ENCODE results near the gene MAPK11.

Gene MAPK11

DNA sequence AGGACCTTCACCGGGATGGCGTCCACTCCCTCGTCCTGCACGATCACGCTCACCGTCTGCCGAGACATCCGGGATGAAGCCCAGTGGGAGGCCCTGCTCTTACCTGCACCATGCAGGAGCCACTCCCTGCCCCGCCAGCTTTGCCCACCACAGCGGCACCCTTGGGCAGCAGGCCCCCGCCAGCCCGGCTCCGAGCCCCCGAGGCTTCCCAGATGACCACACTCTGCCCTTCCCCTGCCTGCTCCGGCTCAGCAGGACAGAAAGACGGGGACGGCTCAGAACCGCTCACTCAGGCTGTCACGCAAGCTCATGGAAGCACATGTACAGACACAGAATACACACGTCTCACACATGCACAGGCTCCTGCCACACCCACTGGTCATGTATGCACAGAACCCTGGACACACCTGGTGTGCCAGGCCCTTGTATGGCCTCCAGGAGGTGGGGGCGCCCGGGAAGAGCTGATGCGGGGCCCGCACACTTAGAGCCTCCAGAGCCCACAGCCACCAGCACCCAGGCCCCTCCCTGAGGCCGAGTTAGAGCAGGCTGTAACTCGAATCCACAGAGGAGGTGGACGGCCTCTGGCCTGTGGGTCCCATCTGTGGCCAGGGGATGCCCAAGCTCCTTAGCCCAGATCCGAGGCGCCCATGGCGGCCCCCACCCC, 8.9 kb upstream of the MAPK11 start:
- in situ Hi-C loops (cut with MboI; ENCODE audit: low sequenced_read_pairs, unreplicated experiment) = loop anchor here (10.0 kb wide), 1 partner anchor 46 kb away; the partner anchor contains the start of gene DENND6B
- TF ChIP-seq, protein P1, sequence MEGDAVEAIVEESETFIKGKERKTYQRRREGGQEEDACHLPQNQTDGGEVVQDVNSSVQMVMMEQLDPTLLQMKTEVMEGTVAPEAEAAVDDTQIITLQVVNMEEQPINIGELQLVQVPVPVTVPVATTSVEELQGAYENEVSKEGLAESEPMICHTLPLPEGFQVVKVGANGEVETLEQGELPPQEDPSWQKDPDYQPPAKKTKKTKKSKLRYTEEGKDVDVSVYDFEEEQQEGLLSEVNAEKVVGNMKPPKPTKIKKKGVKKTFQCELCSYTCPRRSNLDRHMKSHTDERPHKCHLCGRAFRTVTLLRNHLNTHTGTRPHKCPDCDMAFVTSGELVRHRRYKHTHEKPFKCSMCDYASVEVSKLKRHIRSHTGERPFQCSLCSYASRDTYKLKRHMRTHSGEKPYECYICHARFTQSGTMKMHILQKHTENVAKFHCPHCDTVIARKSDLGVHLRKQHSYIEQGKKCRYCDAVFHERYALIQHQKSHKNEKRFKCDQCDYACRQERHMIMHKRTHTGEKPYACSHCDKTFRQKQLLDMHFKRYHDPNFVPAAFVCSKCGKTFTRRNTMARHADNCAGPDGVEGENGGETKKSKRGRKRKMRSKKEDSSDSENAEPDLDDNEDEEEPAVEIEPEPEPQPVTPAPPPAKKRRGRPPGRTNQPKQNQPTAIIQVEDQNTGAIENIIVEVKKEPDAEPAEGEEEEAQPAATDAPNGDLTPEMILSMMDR (IDR thresholded peaks at IDR 0.05; ENCODE audit: borderline replicate concordance, control extremely low read depth, extremely low read depth, insufficient read depth, missing control alignments) = no peak
- no peak for DNase-seq (ENCODE audit: low spot score)

DNA sequence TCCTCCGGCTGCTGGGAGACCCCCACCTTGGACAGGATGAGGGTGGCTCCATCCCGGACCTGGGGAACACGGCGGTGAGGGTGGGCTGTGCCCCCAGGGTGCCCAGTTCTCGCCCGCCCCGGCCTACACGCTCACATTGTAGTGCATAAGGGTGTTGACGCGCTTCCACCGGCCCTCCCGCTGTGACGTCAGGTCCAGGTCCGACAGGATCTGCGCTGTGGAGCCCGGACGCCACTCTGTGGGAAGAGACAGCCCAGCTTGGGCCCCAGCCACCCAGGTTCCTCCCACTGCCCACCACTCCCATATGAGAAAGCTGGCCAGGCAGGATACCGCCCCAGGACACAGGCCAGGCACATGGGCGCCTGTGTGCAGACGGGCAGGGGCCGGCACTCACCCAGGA, 8.3 kb upstream of the MAPK11 start:
- TF ChIP-seq, protein P1 (IDR thresholded peaks at IDR 0.05; ENCODE audit: borderline replicate concordance, control extremely low read depth, extremely low read depth, insufficient read depth, missing control alignments) = no peak
- no peak for DNase-seq (ENCODE audit: low spot score)
- in situ Hi-C loops (cut with MboI; ENCODE audit: low sequenced_read_pairs, unreplicated experiment) = loop anchor here (10.0 kb wide), 1 partner anchor 46 kb away; the partner anchor contains the start of gene DENND6B

DNA sequence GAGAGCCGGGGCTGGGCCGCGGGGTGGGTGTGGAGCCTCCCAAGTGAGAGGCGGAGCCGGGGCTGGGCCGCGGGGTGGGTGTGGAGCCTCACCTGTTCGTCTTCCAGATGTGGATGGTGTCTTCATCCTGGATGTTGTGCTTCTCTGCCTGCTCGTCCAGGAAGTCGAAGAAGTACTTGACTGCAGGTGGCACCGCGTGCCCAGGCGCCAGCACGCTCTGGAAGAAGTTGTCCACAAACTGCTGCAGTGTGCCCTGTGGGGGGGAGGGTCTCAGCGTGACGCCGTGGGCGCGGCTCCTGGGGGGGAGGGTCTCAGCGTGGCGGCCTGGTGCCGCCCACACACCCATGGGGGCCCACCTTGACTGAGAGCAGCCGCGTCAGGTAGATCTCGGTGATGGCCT, 7.6 kb upstream of the MAPK11 start:
- no peak for DNase-seq (ENCODE audit: low spot score)
- TF ChIP-seq, protein P1 (IDR thresholded peaks at IDR 0.05; ENCODE audit: borderline replicate concordance, control extremely low read depth, extremely low read depth, insufficient read depth, missing control alignments) = no peak
- in situ Hi-C loops (cut with MboI; ENCODE audit: low sequenced_read_pairs, unreplicated experiment) = loop anchor here (10.0 kb wide), 1 partner anchor 47 kb away; the partner anchor contains the start of gene DENND6B

DNA sequence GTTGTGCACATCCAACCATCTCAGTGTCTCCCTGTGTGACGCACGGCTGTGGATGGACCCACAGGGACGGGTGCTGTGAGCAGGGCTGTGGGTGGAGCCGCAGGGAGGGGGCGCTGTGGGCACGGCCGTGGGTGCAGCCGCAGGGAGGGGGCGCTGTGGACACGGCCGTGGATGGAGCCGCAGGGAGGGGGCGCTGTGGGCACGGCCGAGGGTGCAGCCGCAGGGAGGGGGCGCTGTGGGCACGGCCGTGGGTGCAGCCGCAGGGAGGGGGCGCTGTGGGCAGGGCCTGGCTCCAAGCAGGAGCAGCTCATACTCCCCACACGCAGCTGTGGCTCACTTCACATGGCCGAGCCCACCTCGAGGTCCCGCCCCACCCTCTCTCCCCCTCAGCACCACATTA, 6.0 kb upstream of the MAPK11 start:
- peak; percentile 78 for DNase-seq (ENCODE audit: low spot score)
- in situ Hi-C loops (cut with MboI; ENCODE audit: low sequenced_read_pairs, unreplicated experiment) = loop anchor here (10.0 kb wide), 1 partner anchor 49 kb away; the partner anchor contains the start of gene DENND6B
- TF ChIP-seq, protein P1 (IDR thresholded peaks at IDR 0.05; ENCODE audit: borderline replicate concordance, control extremely low read depth, extremely low read depth, insufficient read depth, missing control alignments) = peak; percentile 80

DNA sequence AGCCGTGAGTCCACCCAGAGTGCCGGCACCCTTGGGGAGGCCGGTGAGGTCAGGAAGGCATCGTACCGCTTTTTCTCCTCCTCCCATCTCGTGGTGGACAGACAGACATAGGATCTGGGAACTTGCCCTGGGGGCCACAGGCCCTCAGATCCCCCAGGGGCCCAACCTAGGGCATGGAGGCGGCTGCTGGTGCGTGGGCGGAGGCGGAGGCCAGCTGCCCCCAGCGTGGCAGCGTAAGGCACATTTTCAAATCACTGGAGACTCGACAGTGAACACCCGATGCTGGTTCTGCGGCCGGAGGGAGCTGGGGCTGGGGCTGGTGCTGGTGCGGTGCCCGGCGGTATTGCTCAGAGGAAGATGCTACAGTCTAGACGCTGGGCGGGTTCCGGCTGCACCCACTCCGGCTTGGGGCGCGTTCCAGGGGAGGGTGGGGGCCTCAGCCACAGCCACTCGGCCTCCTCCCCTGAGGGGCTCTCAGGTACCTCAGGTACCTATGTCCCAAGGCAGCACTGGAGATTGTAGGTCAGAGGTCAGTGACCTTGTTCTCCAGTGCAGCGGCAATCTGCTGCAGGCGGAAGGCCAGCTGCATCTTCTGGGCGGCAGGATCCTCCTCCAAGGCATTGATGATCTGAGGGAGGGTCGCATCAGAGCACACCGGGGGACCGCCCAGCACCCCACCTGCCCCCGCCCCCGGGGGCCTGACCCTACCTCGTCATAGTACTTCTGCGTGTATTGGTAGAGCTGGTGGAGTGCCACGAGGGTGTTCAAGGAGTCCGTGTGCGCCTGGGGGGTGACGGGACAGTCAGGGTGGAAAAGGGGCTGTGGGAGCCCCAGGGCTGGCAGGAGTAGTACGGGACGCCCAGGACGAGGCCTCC, 5.2 kb upstream of the MAPK11 start:
- in situ Hi-C loops (cut with MboI; ENCODE audit: low sequenced_read_pairs, unreplicated experiment) = loop anchor here (10.0 kb wide), 1 partner anchor 49 kb away; the partner anchor contains the start of gene DENND6B
- TF ChIP-seq, protein P1 (IDR thresholded peaks at IDR 0.05; ENCODE audit: borderline replicate concordance, control extremely low read depth, extremely low read depth, insufficient read depth, missing control alignments) = no peak
- no peak for DNase-seq (ENCODE audit: low spot score)

DNA sequence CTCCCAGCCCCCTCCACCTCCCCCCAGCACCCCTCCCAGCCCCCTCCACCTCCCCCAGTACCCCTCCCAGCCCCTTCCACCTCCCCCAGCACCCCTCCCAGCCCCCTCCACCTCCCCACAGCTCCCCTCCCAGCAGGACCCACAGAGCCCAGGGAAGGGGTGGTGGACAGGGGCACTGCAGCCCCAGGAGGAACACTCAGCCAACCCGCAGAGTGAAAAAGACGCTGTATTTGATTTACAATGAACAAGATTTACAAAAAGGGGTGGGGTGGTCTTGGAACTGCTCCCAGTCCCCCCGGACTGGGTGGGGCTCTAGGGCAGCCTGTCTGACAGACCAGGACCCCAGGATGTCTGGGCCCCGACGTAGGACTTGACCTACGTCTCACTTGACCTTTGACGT, 4.6 kb upstream of the MAPK11 start:
- in situ Hi-C loops (cut with MboI; ENCODE audit: low sequenced_read_pairs, unreplicated experiment) = loop anchor here (10.0 kb wide), 1 partner anchor 50 kb away; the partner anchor contains the start of gene DENND6B
- no peak for DNase-seq (ENCODE audit: low spot score)
- TF ChIP-seq, protein P1 (IDR thresholded peaks at IDR 0.05; ENCODE audit: borderline replicate concordance, control extremely low read depth, extremely low read depth, insufficient read depth, missing control alignments) = no peak
